GM12892 (cell line): Measurements from ENCODE around the gene MYH14.

Experiments used
- POLR2A ChIP-seq: IDR thresholded peaks from 2 replicates; pipeline ENCODE4 v1.6.1; 2011; ENCODE audit warnings: low read depth, low read length, control low read depth
- POLR2AphosphoS5 ChIP-seq: IDR thresholded peaks from 2 replicates; pipeline ENCODE4 v1.6.1; 2011; ENCODE audit warnings: low read depth, low read length, control low read depth
- TAF1 ChIP-seq: IDR thresholded peaks from 2 replicates; pipeline ENCODE4 v1.6.1; 2011; ENCODE audit warnings: low read depth, mild to moderate bottlenecking, control low read depth, low read length, borderline replicate concordance

DNA sequence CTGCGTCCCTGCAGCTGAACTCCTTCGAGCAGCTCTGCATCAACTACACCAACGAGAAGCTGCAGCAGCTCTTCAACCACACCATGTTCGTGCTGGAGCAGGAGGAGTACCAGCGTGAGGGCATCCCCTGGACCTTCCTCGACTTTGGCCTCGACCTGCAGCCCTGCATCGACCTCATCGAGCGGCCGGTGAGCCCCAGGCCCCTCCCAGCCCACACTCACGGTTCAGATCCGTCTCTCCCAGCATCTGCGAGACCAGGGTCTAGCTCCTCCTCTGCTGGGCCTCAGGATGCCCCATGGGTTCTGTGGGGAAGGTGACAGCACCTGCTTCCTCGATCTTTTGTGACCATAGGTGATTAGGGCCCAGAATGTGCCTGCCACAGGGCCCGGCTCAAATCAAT, 46.2 kb downstream of the MYH14 start:
- TF ChIP-seq POLR2A (no peak), POLR2AphosphoS5 (no peak), TAF1 (no peak)
